DND-41 (cell line): Measurements from ENCODE around the gene NRDC.

ENCODE experiments used
- EZH2 ChIP-seq: IDR thresholded peaks from 3 replicates; pipeline ENCODE4 v1.6.1; 2012; ENCODE audit warnings: borderline replicate concordance, low read depth, mild to moderate bottlenecking, moderate library complexity, low read length, inconsistent platforms; ENCODE audit not compliant: severe bottlenecking
- TF ChIP-seq, protein P1 (sequence below): IDR thresholded peaks from 2 replicates; pipeline ENCODE4 v1.5.1; 2012; ENCODE audit warnings: borderline replicate concordance, low read length, moderate library complexity, mild to moderate bottlenecking; ENCODE audit not compliant: poor library complexity, severe bottlenecking; ENCODE audit errors: extremely low read depth

DNA sequence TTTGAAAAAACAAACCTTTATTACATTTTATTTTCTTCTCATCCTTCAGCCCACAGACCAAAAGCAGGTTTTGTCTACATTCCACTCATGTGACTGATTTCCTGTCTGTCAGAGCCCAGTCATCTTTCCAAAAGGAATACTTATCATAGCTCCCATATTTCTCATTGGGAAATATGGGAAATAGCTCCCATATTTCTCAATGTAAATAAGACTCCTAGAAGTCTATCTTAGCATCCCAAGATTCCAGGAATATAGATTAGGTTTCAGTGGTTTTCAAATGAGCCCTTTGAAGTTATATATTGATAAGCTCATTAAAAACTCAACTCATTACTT is 19.1 kb upstream of the NRDC start:
- TF ChIP-seq, protein P1, sequence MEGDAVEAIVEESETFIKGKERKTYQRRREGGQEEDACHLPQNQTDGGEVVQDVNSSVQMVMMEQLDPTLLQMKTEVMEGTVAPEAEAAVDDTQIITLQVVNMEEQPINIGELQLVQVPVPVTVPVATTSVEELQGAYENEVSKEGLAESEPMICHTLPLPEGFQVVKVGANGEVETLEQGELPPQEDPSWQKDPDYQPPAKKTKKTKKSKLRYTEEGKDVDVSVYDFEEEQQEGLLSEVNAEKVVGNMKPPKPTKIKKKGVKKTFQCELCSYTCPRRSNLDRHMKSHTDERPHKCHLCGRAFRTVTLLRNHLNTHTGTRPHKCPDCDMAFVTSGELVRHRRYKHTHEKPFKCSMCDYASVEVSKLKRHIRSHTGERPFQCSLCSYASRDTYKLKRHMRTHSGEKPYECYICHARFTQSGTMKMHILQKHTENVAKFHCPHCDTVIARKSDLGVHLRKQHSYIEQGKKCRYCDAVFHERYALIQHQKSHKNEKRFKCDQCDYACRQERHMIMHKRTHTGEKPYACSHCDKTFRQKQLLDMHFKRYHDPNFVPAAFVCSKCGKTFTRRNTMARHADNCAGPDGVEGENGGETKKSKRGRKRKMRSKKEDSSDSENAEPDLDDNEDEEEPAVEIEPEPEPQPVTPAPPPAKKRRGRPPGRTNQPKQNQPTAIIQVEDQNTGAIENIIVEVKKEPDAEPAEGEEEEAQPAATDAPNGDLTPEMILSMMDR: no peak
- TF ChIP-seq EZH2: no peak
